NK-92 (cell line): ENCODE results near the gene SLC23A2.
"Not testable (repeated sequence)": the region's sequence is repeated elsewhere in the genome, so short reads cannot be mapped to it uniquely, and the experiment has no call there.

Experiments
- DNase-seq: peaks from one replicate; lab custom pipeline; 2025; ENCODE audit not compliant: unreplicated experiment; lab: John Stamatoyannopoulos, UW

The SLC23A2 gene

GRCh38 chr20:4937407-4938319 lies 63.6 kb downstream of the SLC23A2 start:
- DNase-seq: no peak

- DNase-seq: no peak
Observed at GRCh38 chr20:4936851-4937406, 64.4 kb downstream of the SLC23A2 start.

- no peak for DNase-seq
Observed at GRCh38 chr20:4936392-4936850, 64.9 kb downstream of the SLC23A2 start.

GRCh38 chr20:4932061-4932460 lies 69.2 kb downstream of the SLC23A2 start:
- no peak for DNase-seq

- no peak for DNase-seq
Observed at GRCh38 chr20:4929686-4930397, 71.5 kb downstream of the SLC23A2 start.

GRCh38 chr20:4926531-4927156 lies 74.7 kb downstream of the SLC23A2 start:
- no peak for DNase-seq

- DNase-seq: no peak
Observed at GRCh38 chr20:4925842-4926530, 75.3 kb downstream of the SLC23A2 start.

GRCh38 chr20:4924446-4924845 lies 76.9 kb downstream of the SLC23A2 start:
- DNase-seq: no peak

- no peak for DNase-seq
Observed at GRCh38 chr20:4924032-4924431, 77.3 kb downstream of the SLC23A2 start.

GRCh38 chr20:4922186-4922585 lies 79.1 kb downstream of the SLC23A2 start:
- no peak for DNase-seq

GRCh38 chr20:4921271-4921670 lies 80.0 kb downstream of the SLC23A2 start:
- DNase-seq: not testable (repeated sequence)

GRCh38 chr20:4920655-4921054 lies 80.7 kb downstream of the SLC23A2 start:
- no peak for DNase-seq

- DNase-seq: no peak
Observed at GRCh38 chr20:4920131-4920530, 81.2 kb downstream of the SLC23A2 start.

GRCh38 chr20:4919047-4919704 lies 82.1 kb downstream of the SLC23A2 start:
- DNase-seq: no peak

- no peak for DNase-seq
Observed at GRCh38 chr20:4918473-4918872, 82.8 kb downstream of the SLC23A2 start.

- DNase-seq: no peak
Observed at GRCh38 chr20:4916971-4917881, 84.1 kb downstream of the SLC23A2 start.

- no peak for DNase-seq
Observed at GRCh38 chr20:4913147-4913546, 88.2 kb downstream of the SLC23A2 start.

GRCh38 chr20:4912380-4913142 lies 88.7 kb downstream of the SLC23A2 start:
- DNase-seq: no peak
